NCI-H128 (cell line): Measurements from ENCODE around the gene MICAL3.
"Not testable (repeated sequence)": the region's sequence is repeated elsewhere in the genome, so short reads cannot be mapped to it uniquely, and the experiment has no call there.

ENCODE experiments used
- DNase-seq: peaks from one replicate; lab custom pipeline; 2025; ENCODE audit not compliant: unreplicated experiment; lab: John Stamatoyannopoulos, UW

MICAL3 gene

GRCh38 chr22:17770180-17771077 is 253.9 kb downstream of the MICAL3 start:
- DNase-seq, result no peak

- DNase-seq, result no peak
Measured at GRCh38 chr22:17769716-17770082, 254.7 kb downstream of the MICAL3 start.

GRCh38 chr22:17769013-17769715 is 255.2 kb downstream of the MICAL3 start:
- DNase-seq, result no peak

GRCh38 chr22:17767233-17768065 is 256.9 kb downstream of the MICAL3 start:
- DNase-seq, result no peak

GRCh38 chr22:17764852-17765251 is 259.5 kb downstream of the MICAL3 start:
- DNase-seq, result not testable (repeated sequence)

- DNase-seq, result no peak
Measured at GRCh38 chr22:17764036-17764435, 260.3 kb downstream of the MICAL3 start.

GRCh38 chr22:17763442-17763841 is 260.9 kb downstream of the MICAL3 start:
- DNase-seq, result not testable (repeated sequence)

GRCh38 chr22:17761138-17761488 is 263.2 kb downstream of the MICAL3 start:
- DNase-seq, result no peak

GRCh38 chr22:17754233-17754925 is 270.0 kb downstream of the MICAL3 start:
- DNase-seq, result no peak

- DNase-seq, result no peak
Measured at GRCh38 chr22:17753401-17753989, 270.9 kb downstream of the MICAL3 start.

GRCh38 chr22:17751596-17751995 is 272.8 kb downstream of the MICAL3 start:
- no peak for DNase-seq

GRCh38 chr22:17749605-17750395 is 274.6 kb downstream of the MICAL3 start:
- DNase-seq, result no peak

GRCh38 chr22:17748555-17749353 is 275.6 kb downstream of the MICAL3 start:
- no peak for DNase-seq

GRCh38 chr22:17746916-17747315 is 277.4 kb downstream of the MICAL3 start:
- DNase-seq, result no peak

- DNase-seq, result no peak
Measured at GRCh38 chr22:17744430-17744829, 279.9 kb downstream of the MICAL3 start.

GRCh38 chr22:17743661-17744411 is 280.5 kb downstream of the MICAL3 start:
- no peak for DNase-seq

GRCh38 chr22:17742527-17742902 is 281.8 kb downstream of the MICAL3 start:
- peak; percentile 30 for DNase-seq

- DNase-seq, result no peak
Measured at GRCh38 chr22:17741866-17742526, 282.4 kb downstream of the MICAL3 start.
